HG03025 (cell line): ENCODE data around the gene SELENON.

Experiments
- ATAC-seq: cut with Tn5 transposase; IDR thresholded peaks from one replicate; pipeline ENCODE4 v1.9.1; 2021; ENCODE audit warnings: mild to moderate bottlenecking, moderate library complexity; ENCODE audit not compliant: unreplicated experiment, low FRiP score

SELENON gene

DNA sequence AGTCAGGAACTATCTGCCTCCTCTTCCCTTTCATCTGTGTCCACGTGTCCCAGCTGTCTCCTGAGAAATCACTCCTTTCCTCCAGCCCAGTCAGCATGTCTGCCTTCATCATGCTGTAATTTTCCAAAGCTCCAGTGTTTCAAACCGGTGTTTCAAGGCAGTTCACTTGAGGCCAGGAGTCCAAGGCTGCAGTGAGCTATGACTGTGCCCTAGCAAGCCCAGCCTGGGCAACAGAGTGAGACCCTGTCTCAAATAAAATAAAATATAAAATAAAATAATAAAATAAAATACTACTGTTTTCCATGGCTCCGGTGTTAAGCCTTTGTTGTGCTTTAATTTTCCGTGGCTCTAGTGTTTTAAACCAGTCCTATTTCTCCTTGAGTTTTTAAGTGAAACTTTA is 7.9 kb upstream of the SELENON start:
- no peak for ATAC-seq

DNA sequence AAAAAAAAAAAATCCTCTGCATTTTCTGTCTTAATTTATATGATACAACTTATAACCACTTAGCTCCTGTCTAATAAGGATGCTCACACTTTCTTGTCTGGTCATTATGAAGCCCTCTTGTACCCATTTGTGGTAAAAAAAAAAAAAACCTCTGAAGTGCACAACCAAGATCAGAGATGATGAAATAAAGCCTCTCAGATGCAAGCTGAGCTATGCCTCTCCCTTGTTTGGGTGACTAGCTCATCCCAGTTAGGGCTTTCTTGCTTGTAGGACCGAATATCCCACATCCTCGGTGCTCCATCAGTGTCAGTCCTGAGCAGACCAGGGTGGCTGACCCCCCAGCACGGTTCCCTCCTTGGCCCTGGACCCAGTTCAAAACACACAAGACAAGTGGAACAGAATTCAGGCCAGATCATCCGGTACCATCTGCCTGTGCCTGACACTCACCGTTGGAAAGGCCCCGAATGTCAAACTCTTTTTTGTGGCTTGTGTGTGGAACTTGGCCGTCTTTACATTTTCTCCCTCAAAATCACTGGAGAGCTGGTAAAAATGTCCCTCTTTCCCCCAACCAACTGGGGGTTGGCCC is 6.3 kb upstream of the SELENON start:
- ATAC-seq: no peak

DNA sequence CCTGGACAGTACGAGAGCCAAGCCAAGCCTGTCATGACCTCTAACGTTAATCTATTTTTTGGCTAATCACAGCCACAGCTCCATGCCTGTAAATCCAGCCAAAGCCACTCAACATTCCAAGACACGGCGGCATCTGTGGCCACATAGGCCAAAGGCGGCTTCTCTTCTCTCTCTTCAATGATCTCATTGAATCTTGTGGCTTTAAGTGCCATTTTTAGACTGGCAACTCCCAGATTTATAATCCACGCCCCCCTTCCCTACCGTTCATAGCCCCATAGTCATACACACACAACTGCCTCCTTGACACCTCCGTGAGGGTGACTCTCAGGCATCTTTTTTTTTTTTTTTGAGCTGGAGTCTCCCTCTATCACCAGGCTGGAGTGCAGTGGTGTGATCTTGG is 5.7 kb upstream of the SELENON start:
- no peak for ATAC-seq

DNA sequence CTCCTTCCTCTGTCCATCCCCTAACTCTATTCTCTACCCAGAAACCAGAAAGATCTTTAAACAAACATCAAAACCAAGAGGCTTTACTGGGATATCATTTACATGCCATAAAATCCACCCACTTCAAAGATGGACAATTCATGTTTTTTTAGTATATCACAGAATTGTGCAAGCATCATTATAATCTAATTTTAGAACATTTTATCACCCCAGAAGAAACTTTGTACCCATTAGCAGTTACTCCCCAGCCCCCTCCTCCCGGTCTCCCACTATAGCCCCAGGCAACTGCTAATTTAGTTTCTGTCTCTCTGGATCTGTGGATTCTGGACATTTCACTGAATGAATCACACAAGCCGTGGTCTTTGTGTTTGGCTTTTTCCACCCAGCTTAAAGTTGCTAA is 4.8 kb upstream of the SELENON start:
- no peak for ATAC-seq

DNA sequence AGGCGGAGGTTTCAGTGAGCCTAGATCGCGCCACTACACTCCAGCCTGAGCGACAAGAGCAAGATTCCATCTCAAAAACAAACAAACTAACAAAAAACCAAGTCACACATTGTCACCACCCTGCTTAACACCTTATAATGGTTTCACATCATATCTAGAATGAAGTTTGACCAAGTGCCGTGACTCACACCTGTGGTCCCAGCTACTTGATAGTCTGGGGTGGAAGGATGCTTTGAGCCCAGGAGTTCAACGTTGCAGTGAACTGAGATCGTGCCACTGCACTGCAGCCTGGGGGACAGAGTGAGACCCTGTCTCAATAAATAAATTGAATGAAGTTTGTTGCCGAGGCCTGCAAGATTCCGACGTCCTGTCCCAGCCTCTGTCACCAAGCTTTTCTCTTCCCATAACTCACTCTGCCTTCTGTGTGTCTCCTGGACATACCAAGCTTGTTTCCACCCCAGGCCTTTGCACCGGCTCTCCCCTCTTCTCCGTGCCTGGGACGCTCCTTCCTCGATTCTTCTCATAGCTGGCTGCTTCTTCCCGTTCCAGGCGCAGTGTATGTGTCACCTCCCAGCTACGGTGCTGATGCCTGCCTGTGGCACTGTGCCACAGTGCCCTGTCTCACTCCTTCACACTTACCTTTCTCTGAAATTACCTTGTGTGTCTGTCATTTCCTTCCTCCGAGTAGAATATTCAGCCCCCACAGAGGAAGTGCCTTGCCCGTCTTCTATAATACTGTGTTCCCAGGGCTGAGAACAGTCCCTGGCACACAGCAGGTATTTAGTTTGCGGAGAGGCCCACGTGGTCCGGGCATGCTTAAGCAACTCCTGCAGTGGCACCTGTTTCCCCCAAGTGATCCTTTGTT is 3.8 kb upstream of the SELENON start:
- ATAC-seq: no peak

DNA sequence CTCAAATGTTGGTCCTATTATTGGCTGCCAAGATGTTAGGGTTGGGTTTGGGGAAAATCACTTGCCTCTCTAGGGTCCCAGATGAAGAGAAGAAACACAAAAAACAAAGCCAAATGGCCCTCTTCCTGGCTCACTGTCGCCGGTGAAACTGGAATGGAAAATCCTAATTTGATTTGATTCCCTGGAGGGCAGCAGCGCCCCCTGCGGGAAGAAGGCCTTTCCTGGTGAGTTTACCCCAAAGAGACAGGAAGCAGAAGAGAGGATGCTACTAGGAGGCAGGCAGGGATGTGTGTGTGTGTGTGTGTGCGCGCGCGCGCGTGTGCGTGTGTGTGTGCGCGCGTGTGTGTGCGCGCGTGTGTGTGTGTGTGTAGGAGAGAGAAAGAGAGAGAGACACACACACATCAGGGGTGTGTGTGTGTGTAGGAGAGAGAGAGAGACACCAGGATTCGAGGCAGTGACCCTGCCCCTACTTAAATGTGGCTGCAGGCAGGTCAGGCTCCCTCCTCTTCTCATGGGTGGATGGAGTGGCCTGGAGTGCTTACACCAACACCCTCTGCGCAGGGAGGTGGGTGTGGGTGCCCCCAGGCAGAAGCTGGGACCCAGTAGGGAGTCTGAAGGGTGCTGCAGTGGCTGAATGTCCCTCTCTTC is 3.1 kb upstream of the SELENON start:
- ATAC-seq: no peak

DNA sequence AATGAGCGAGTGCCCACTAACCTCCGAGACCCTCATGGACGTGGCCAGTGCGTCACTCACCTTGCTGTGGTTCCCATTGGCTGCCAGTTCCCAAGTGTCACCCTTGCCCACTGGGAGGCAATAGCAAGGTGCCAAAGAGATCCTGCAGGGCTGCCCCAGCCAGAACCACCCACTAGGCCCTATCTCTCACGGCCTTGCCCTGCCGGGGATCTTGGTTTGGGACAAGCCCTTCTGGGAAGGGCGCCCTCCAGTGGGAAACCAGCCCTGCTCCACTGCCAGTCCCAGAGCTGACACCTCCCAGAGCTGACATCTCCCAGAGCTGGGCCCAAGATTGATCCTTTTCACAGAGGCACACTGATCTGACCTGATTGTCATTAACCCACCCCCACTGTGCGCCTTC is 2.1 kb upstream of the SELENON start:
- ATAC-seq: no peak

DNA sequence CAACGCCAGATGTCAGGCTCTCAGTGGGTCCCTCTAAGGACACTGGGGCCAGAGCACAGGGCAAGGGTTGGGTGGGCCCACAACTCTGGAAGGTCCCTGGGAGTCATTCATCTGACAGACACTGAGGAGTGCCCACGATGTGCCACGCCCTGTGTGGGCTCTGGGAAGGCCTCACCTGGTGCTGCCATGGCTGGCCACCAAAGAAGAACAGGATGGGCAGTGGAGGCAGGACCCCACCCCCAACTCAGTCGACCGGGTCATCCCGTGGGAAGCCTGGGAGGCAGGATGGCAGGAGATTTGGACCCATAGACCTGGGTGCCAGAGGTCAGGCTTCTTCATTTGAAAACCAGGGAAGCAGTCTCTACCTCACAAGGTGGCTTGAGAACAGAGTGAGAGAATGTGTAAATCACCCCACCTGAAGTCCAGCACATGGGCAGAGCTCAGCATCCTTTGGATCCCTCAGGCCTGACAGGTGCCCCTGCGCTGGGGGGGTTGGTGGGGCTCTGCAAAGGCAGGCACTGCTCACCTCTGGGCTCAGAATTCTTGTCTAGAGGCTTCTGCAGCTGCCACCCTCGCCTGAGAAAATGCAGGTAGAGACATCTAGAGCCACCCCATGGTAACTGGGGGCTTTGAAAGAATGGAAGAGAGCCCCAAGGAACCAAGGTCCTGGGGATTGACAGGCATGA is 1.2 kb upstream of the SELENON start:
- ATAC-seq: no peak

DNA sequence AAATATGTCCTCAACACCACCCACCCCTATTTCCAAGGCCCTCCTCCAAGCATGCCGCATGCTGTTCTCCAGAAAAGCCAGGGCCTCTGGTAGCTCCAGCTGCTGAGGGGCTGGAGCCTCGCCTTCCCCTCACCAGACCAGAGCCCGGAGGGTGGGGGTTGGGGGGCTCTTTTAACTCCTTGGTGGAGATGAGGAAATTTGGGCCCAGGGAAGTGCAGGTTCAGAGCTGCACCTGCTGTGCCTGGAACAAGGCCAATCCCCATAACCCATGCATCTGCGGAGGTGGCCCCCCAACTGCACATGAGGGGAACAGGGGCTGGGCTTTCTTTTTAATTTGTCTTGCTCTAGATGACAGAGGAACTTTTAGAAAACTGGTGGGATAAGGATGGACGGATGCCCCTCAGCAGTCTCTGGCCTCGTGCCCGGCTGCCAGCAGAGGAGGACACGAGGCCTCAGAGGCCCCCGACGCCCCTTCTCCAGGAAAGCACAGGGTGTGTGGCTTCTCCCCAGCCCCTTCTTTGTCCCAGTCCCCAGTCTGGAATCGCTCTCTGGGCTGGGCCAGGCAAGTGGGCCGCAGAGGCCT is 550 bp upstream of the SELENON start:
- ATAC-seq: no peak

DNA sequence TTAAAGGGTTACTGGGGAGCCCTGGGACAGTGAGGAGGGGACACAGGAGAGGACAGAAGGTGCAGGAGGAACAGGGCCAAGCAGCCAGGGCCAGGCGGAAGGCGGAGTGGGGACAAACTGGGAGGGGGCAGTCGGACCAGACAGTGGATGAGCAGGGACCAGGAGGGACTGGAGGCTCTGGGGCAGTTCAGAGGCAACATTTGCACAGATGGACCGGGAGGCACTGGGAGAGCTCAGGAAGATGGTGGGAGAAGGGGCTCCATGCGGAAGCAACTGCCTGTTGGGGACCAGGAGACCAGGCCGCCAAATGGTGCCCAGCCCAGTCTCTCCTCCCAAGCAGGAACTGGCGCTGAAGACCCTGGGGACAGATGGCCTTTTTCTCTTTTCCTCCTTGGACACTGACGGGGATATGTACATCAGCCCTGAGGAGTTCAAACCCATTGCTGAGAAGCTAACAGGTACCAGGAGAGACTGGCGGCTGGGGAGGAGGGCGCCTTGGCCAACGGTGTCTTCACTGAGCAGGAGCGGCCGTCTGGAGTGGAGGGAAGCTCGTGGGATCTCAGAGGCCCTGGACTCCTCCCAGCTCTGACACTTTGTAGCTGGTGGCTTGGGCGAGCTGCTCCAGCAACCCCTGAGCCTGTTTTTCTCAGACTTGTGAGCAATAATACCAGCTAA is 847 bp downstream of the SELENON start:
- ATAC-seq: no peak

DNA sequence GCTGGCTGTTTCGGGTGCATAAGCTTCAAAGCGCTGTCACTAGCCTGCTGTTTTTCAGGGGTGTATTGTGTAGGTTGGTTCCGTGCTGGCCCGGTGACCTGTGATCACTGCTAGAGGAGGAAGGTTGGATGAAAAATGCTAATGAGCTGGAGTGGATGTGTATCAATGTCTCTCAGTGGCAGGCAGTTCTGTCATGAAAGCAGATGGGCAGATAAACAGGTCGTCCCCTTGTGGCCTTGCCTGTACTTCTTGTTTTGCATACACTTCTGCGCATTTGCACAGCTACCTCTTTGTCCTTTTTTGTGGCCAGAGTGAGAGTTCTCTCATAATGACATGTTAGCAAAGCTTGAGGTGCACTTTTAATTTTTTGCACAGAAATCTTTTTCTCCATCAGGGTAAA is 2.9 kb downstream of the SELENON start:
- no peak for ATAC-seq

DNA sequence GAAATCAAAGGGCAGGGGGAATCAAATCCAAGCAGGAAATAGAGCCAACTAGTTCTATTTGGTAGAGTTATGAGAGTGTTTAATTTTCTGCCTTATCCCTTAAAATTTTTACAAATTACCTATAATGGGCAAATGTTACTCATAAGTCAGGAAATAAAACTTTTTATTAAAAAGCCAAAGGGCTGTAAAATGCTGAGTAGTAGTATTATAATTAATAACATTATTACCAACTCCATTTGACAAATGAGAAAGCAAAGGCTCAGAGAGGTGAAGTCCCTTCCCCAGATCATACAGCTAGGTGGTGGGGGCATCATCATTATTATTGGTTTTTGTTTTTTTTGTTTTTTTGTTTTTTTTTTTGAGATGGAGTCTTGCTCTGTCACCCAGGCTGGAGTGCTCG is 3.4 kb downstream of the SELENON start:
- ATAC-seq: no peak

DNA sequence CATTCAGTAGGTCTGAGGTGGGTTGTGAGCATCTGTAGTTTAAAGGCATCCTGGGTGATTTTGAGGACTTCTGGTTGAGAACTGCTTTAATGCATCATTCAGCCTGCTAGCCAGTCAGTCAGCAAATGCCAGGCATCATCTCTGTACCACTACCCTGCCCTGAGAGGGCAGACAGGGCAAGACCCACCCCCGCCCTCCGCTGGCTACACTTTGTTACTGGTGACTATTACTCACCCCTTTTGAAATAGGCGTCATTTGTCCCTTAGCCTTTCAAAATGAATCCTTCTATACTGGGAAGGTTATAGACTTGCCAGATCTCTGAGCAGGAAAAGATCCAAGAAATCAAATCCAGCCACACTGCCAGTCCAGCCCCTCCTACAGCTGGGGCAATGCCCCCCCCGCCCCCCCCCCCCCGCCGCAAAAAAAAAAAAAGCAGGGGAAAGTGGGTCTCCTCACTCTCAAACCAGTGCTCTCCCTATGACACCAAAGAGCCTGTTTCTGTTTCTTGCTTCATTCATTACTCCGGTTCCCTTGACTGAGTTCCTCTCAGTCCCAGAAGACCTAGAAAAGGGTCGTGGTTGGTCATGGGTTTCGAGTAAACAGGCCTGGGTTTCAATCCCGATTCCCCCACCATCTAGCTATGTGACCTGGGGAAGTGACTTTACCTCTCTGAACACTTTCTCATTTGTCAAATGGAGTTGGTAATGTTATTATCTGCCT is 4.4 kb downstream of the SELENON start:
- no peak for ATAC-seq

DNA sequence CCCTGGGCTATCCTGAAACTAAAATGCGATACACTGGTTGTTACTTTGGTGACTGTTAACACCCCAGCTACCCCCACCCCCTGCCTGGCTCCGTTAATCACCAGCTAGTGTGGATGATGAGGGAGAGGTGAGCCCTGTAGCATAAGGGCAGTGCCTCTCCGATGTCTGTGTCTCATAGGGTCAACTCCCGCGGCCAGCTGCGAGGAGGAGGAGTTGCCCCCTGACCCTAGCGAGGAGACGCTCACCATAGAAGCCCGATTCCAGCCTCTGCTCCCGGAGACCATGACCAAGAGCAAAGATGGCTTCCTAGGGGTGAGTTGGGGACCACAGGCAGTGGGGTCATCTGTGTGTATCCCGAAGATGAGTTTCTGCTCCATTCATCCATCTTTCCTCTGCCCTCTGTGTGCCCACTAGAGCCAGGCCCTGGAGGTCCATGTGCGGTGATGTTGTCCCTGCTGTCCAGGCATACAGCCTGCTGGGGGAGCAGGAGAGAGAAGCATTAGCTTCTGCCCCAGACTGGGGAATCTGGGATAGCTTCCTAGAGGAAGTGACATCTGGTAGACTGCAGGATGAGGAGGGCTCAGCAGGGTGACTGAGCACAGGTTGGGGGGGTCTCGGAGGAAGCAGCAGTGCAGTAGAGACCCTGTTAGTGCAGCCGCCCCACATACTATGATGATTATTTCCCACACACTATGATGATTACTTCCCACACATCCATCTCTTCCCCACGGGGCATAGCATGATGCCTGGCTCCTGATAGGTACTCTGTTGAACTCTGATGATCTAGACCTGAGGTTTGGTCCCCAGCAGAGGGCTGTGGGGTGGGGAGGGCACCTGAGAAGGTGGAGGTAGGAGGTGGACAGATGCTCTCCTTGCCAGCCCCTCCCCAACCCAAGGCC is 5.2 kb downstream of the SELENON start:
- ATAC-seq: no peak

DNA sequence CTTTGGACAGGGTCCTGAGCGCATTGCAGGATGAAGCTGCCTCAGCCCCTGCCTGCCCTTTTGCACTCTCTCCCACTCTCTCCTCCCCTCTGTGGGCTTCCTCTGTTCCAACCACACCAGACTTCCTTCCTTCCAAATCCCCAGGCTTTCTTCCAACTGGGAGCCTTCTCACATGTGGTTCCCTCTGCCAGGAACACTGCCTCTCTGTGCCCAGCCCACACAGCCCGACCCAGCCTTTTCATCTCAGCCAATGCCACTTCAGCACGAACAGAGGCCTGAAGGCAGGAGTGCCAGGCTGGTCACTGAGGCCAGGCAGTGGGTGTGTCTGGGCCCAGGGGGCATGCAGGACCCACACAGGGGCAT is 5.9 kb downstream of the SELENON start:
- ATAC-seq: no peak

DNA sequence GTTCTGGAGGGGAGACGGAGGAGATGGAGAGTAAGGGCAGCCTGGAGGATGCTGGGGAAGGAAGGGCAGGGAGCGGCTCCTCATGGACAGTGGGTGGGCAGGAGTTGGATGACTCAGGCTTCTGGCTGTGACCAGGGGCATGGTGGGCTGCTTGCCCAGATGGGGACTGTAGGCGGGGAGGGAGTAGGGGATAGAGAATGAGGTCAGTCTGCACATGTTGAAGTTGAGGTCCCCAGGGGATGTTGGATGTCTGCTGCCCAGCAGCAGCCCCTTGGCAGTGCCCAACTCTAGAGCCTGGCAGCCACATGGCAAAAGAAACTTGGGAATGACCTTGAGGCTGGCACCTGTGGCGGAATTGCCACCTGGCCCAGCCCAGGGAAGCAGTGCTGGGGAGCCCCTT is 6.4 kb downstream of the SELENON start:
- no peak for ATAC-seq

DNA sequence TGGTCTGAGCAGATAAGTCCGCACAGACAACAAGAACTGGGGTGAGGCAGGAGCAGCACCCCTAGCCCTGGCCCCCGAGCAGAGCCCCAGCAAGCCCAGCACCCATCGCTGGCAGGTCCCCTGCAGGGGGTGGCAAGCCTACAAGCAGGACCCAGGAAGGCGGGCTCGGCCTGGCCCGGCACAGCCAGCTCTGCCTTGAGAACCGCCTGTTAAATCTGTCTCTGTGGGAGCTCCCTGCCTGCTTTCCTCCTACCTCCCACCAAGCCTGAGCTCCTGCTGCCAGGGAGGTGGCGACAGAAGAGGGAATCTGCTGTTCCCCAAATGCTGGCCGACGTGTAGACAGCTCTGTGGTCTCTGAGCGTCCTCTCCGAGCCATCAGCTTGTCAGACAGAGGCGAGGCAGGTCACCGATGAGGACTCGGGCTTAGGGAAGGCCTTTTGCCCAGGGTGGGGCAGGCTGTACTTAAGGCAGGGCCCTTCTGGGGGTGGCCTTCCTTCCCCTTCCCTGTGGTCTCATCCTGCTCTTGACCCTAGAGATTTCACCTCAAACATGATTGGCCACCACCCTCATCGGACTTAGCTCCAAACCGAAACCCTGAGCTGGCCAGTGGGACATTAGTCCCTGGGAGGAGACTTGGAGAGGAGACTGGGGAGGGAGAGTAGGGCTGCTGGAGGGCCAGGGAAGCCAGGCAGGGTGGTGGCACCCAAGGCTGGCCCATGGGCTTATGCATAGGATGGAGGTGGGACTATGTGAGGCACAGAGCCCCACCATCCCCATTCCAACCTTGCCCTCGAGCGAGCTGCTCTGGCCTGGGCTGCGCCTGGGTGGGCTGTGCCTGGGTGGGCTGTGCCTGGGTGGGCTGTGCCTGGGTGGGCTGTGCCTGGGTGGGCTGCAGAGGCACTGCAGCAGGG is 7.7 kb downstream of the SELENON start:
- no peak for ATAC-seq
